HG02610 (cell line): Measurements from ENCODE around the gene MOB4.
A peak's percentile ranks its signal among the peaks of the same experiment; 100 is the strongest.
"Not testable (repeated sequence)": the region's sequence is repeated elsewhere in the genome, so short reads cannot be mapped to it uniquely, and the experiment has no call there.

ENCODE experiments used
- ATAC-seq: cut with Tn5 transposase; IDR thresholded peaks from one replicate; pipeline ENCODE4 v1.9.1; 2021; ENCODE audit warnings: mild to moderate bottlenecking, moderate library complexity; ENCODE audit not compliant: unreplicated experiment

The MOB4 gene

GRCh38 chr2:197587255-197587654, 71.4 kb downstream of the MOB4 start:
- not testable (repeated sequence) for ATAC-seq

- ATAC-seq, result no peak
These were observed 75.6 kb downstream of the MOB4 start for GRCh38 chr2:197591339-197592072.

GRCh38 chr2:197596766-197597165, 80.9 kb downstream of the MOB4 start:
- no peak for ATAC-seq

- ATAC-seq, result no peak
These were observed 81.3 kb downstream of the MOB4 start for GRCh38 chr2:197597166-197597565.

GRCh38 chr2:197598450-197598849, 82.6 kb downstream of the MOB4 start:
- ATAC-seq, result no peak

- peak; percentile 76 for ATAC-seq
These were observed 83.6 kb downstream of the MOB4 start for GRCh38 chr2:197599285-197599965.

- no peak for ATAC-seq
These were observed 84.4 kb downstream of the MOB4 start for GRCh38 chr2:197600306-197600705.

- no peak for ATAC-seq
These were observed 85.9 kb downstream of the MOB4 start for GRCh38 chr2:197601726-197602125.
